HAP-1 (cell line): ENCODE results near the gene TMEM82.

ENCODE experiments used
- DNase-seq, 2 experiments: peaks; one replicate each; pipeline ENCODE4 v3.0.0-alpha.2; 2016 to 2020; ENCODE audit warnings: low spot score in 2 of 2
- H3K27me3 ChIP-seq: fragments of 250-450 bp; sonication (Bioruptor Pico); 2 replicates; pipeline ENCODE4 v1.5.1; 2020; ENCODE audit warnings: low read depth, mild to moderate bottlenecking, moderate library complexity
- H3K36me3 ChIP-seq: fragments of 250-450 bp; sonication (Bioruptor Pico); replicated peaks from 2 replicates; pipeline ENCODE4 v1.5.1; 2020; ENCODE audit warnings: mild to moderate bottlenecking
- H3K4me1 ChIP-seq: fragments of 250-450 bp; sonication (Bioruptor Pico); 2 replicates; pipeline ENCODE4 v1.5.1; 2020; ENCODE audit warnings: mild to moderate bottlenecking
- H3K4me3 ChIP-seq: fragments of 250-450 bp; sonication (Bioruptor Pico); 2 replicates; pipeline ENCODE4 v1.5.1; 2020; ENCODE audit warnings: mild to moderate bottlenecking, moderate library complexity
- H3K9me3 ChIP-seq: fragments of 250-450 bp; sonication (Bioruptor Pico); 2 replicates; pipeline ENCODE4 v1.5.1; 2020; ENCODE audit warnings: mild to moderate bottlenecking, moderate library complexity
- in situ Hi-C: fragments of 300-500 bp; cut with MboI; formaldehyde crosslinking; loops from 3 replicates; pipeline ENCODE4 v1.14.3; 2020; ENCODE audit warnings: low sequenced_read_pairs, inconsistent platforms, mixed read lengths

The TMEM82 gene

DNA sequence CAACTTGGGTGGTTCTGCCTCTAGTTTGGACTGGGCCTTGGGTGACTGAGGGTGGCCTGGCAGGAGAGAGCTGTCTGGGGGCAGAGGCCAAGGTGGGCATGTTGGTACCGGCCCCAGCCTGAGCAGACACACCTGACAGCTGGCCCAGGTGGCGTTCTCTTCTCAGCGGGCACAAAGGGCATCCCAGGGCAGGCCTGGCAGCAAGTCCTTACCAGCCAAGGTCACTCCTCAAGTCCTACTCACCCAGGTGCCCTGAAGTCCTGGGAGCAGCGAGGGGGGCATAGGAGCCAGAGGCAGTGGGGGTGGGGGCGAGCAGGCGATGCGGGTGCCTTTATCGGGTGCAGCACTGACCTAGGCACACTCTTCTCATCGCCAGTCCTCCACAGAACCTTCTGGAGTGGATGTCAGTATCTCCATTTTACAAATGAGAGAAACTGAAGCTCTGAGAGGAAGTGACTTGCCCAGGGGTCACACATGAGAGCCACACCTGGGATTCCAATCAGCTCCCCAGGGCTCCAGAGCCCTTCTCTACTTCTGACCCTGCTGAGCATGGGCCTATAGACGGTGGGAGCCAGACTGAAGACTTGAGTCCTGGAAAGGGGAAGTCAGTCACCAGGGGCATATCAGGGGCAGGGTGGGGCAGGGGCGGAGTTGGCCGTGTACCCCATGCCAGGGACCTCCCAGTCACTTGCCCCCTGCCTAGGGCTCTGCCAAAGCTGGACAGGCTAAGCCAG is 6.8 kb upstream of the TMEM82 start:
- in situ Hi-C loops = no loop called here
- DNase-seq = no peak

DNA sequence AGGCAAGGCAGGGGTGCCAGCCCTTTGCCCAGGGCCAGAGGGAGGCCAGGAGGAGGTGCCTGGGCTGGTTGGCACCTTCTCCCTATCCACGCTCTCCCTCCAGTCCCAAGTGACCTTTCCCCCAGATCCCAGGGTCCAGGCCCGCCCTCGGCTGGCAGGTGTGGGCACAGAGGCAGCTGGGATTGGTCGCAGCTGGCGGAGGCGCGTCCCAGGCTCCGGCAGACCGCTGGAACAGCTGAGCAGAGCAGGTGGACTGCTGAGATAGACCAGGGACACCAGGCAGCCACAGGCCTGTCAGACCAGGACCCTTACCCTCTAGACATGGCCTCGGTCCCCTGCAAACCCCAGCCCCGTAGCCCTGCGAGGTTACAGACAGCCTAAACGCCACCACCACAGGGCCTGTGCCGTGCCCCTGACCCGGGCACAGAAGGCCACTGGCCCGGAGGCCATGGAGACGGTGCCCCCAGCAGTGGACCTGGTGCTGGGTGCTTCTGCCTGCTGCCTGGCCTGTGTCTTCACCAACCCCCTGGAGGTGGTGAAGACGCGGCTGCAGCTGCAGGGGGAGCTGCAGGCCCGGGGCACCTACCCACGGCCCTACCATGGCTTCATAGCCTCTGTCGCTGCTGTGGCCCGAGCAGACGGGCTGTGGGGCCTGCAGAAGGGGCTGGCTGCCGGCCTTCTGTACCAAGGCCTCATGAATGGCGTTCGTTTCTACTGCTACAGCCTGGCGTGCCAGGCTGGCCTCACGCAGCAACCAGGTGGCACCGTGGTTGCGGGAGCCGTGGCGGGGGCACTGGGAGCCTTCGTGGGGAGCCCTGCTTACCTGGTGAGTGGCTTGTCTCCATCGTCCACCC is 6.0 kb upstream of the TMEM82 start, which contains the start of gene SLC25A34:
SLC25A34 (plus strand) TSS at position 221 of the 854 bp plus-strand sequence; CDS start at position 449, 228 bp downstream.
- Histone ChIP-seq H3K4me1 (no peaks in the 10 kb centered on the region), H3K36me3 (peaks cover 17% of the 10 kb centered on the region), H3K27me3 (no peaks in the 10 kb centered on the region), H3K4me3 (no peak within 1 kb of the TSS), H3K9me3 (no peaks in the 10 kb centered on the region)
- no peak for DNase-seq
- in situ Hi-C loops = no loop called here

More for the DNA sequence above, 6.8 kb upstream of the TMEM82 start:
- Histone ChIP-seq H3K9me3 (no peaks in the 10 kb centered on the region), H3K4me1 (no peaks in the 10 kb centered on the region), H3K36me3 (peaks cover 25% of the 10 kb centered on the region), H3K27me3 (no peaks in the 10 kb centered on the region), H3K4me3 (no peak overlapping the region)

DNA sequence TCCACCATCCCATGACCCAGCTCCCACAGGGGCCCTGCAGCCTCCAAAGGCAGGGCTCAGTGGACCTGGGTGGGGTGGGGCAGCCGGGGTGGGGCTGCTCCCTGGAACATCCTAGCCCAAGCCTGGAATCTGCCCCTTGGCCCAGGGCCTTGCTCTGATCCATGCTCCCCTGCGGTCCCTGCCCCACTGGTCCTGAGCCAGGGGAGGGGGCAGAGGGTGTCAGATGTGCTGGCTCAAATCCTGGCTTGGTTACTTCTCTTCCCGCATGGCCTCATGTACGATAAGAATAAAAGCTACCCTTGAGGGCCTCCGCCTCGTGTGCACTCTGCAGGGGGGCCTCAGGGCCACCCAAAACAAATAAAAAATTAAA is 5.4 kb upstream of the TMEM82 start:
- Histone ChIP-seq H3K27me3 (no peaks in the 10 kb centered on the region), H3K9me3 (no peaks in the 10 kb centered on the region), H3K4me3 (no peak overlapping the region), H3K4me1 (peaks cover 2% of the 10 kb centered on the region; the same call in 1 of the 2 replicates), H3K36me3 (peaks cover 16% of the 10 kb centered on the region)
- DNase-seq = no peak
- in situ Hi-C loops = no loop called here

DNA sequence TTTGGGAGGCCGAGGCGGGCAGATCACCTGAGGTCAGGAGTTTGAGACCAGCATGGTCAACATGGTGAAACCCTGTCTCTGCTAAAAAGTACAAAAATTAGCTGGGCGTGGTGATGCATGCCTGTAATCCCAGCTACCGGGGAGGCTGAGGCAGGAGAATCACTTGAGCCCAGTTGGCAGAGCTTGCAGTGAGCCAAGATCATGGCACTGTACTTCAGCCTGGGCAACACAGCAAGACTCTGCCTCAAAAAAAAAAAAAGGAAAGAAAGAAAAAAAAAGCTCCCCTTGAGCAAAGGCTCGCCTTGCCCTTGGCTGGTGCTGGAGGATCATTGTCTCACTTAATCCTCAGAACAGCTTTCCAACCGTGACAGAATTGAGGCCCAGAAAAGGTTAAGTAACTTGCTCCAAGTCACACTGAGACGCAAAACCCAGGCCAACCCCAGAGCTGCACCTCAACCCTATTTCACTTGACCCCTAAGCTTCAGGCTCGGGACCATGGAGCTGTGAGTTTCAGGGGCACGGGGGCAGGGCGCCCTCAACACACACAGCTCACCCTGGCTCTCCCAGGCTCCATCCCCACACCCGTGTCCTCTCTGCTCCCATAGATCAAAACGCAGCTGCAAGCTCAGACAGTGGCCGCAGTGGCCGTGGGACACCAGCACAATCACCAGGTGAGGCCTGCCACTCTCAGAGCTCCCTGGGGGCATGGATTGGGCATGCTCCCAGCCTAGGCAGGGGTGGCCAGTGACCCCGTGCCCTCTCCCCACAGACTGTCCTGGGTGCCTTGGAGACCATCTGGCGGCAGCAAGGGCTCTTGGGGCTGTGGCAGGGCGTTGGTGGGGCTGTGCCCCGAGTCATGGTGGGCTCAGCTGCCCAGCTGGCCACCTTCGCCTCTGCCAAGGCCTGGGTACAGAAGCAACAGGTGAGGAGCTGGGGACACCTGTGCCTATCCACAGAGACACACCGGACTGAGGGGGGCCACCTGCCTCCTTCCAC is 4.7 kb upstream of the TMEM82 start:
- in situ Hi-C loops = no loop called here

DNA sequence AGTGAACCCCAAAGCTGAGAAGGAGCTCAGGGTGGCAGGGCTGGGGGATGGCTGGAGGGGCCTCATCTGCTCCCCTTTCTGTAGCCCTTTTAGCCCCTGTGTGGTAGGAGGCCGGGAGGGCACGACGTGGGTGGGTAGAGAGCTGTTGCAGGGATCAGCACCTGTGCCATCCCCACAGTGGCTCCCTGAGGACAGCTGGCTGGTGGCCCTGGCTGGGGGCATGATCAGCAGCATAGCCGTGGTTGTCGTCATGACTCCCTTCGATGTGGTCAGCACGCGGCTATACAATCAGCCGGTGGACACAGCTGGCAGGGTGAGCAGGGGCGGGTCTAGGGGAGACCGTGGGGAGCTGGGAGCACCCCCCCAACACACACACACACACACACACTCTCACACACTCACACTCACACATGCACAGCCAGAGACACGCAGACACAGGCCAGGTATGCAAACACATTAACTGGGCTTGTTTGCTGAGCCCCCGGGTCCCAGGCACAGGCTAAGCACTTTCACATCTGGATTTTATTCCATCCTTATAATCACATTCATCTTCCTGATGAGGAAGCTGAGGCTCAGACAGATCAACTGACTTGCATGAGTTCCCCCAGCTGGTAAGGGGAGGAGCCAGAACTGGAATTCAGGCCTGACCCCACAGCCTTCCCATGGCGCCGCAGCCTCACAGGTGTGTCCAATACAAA is 3.7 kb upstream of the TMEM82 start:
- in situ Hi-C loops = no loop called here

More for the DNA sequence above, 4.7 kb upstream of the TMEM82 start:
- Histone ChIP-seq H3K4me3 (no peak overlapping the region), H3K36me3 (peaks cover 13% of the 10 kb centered on the region), H3K4me1 (peaks cover 2% of the 10 kb centered on the region; the same call in 1 of the 2 replicates), H3K27me3 (no peaks in the 10 kb centered on the region), H3K9me3 (no peaks in the 10 kb centered on the region)
- DNase-seq = no peak

DNA sequence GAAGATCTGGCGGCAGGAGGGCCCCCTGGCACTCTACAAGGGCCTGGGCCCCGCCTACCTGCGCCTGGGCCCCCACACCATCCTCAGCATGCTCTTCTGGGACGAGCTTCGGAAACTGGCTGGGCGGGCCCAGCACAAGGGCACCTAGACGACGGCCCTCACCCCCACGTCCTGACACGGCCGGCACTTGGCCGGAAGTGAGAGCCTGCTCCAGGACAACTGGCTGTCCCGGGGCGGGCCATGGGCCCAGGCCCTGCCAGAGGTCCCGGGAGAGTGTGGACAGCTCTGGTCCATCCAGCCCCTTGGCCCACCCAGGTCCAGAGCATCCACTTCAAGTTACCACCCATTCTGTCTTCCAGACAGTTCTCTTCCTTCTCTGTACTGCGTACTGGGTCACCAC is 3.0 kb upstream of the TMEM82 start:
- Histone ChIP-seq H3K27me3 (no peaks in the 10 kb centered on the region), H3K4me3 (no peak overlapping the region), H3K36me3 (no peaks in the 10 kb centered on the region; the same call in 1 of the 2 replicates), H3K4me1 (peaks cover 2% of the 10 kb centered on the region; the same call in 1 of the 2 replicates), H3K9me3 (no peaks in the 10 kb centered on the region)
- in situ Hi-C loops = no loop called here
- DNase-seq = no peak

More for the DNA sequence above, 3.7 kb upstream of the TMEM82 start:
- no peaks in the 10 kb centered on the region for H3K9me3 ChIP-seq
- DNase-seq = no peak
- no peaks in the 10 kb centered on the region for H3K27me3 ChIP-seq
- peaks cover 4% of the 10 kb centered on the region for H3K36me3 ChIP-seq
- no peak overlapping the region for H3K4me3 ChIP-seq
- H3K4me1 ChIP-seq = peaks cover 2% of the 10 kb centered on the region; the same call in 1 of the 2 replicates

DNA sequence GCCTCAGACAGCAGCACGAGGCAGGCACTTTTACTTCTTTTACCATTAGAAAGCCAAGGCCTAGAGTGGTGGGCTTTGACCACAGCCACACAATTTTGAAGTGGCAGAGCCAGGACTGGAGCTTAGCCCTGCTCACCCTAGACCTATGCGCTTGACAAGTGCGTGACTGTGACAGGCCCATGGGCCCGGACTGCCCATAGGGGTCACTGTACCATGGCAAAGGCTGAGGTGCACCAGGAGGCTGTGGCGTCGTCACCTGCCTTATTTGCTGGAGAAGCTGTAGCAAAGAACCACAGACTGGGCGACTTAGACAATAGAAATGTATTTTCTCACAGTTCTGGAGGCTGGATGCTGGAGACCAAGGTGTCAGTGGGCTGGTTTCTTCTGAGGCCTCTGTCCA is 2.6 kb upstream of the TMEM82 start:
- no peak for DNase-seq
- H3K9me3 ChIP-seq = no peaks in the 10 kb centered on the region
- no peaks in the 10 kb centered on the region for H3K36me3 ChIP-seq
- no peaks in the 10 kb centered on the region for H3K27me3 ChIP-seq
- in situ Hi-C loops = no loop called here
- H3K4me1 ChIP-seq = peaks cover 2% of the 10 kb centered on the region; the same call in 1 of the 2 replicates
- H3K4me3 ChIP-seq = no peak overlapping the region

DNA sequence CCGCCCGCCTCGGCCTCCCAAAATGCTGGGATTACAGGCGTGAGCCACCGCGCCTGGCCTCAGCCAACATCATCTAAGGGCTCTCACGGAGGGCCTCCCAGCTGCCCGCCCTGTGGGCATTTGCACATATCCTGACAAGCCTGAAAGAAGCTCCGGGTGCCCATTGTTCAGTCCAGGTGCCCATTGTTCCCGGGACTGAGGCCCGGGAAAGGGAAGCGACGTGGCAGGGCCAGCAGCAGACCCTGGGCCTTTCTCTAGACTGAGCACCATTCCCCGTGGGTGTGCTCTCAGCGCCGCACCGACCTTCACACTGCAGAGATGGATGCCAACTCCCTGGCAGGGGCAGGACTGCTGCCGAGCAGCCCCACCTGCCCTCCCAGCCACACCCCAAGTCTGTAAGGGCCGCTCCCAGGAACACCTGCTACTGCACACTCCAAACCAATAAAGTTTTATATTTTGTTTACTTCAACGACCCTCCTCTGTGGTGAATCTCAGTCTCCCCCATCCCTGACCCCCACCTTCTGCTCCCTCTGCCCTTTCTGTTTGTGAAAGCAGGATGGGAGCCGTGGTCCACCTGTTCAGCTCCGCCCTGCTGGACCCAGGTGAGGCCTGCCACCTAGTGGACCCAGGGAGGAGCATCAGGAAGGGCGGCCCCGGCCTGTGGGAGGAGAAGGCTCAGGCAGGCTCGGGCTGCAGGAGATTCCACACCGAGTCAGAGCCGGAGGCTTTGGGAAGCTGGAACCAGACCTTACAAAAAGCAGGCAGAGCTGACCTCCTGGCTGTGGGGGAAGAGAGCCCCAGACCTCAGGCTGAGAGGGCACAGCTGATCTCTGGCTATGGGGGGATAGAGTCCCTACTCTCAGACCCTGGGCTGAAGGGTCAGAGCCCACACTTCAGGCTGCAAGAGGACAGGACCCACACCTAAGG is 1.1 kb upstream of the TMEM82 start:
- no peaks in the 10 kb centered on the region for H3K9me3 ChIP-seq
- H3K36me3 ChIP-seq = no peaks in the 10 kb centered on the region
- peak; percentile 50 to 86 for DNase-seq
- peaks cover 2% of the 10 kb centered on the region; the same call in 1 of the 2 replicates for H3K4me1 ChIP-seq
- H3K4me3 ChIP-seq = no peak overlapping the region
- no peaks in the 10 kb centered on the region for H3K27me3 ChIP-seq
- in situ Hi-C loops = no loop called here

DNA sequence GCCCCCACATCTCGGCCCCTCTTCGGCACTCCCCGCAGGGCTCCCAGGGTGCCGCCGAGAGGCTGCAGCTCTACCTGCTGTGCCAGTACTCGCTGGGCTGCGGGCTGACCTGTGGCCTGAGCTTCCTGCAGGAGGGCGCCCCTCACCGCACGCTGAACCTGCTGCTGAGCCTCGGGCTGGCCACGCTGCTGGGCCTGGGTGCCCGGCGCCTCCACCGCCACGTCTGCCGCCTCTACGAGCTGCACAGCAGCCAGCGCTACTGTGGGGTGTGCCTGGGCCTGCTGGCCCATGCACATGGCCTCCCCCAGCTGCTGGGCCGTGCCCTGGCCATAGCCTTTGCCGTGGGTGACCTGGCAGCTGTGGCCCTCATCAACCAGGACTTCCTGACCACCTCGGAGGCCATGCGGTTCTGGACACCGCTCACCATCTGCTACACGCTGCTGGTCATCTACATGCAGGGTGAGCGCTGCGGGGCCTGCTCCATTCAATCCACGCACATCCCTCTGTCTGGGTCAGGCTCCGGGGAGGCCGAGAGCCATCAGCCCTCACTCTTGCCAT is 1.9 kb downstream of the TMEM82 start:
- H3K27me3 ChIP-seq = no peaks in the 10 kb centered on the region
- no peaks in the 10 kb centered on the region for H3K9me3 ChIP-seq
- H3K4me3 ChIP-seq = no peak overlapping the region
- in situ Hi-C loops = no loop called here
- no peaks in the 10 kb centered on the region for H3K36me3 ChIP-seq
- peaks cover 2% of the 10 kb centered on the region; the same call in 1 of the 2 replicates for H3K4me1 ChIP-seq
- no peak for DNase-seq

DNA sequence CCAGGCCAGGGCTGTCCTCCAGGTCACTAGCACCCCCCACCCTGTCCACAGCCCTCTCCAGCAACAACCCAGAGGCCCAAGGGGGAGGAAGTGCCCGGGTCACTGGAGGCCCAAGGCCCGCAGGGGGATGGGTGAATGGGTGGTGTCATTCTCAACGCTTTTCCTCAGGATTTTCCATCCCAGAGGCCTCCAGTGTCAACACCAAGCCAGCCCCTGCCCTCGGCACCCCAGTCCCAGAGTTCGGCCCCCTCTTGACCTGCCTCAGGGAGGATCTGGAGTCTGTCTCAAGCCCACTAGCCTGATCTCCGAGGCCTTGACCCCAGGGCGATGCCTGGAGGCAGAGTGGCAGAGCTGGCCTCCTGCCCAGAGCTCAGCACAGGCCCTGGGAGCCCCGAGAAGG is 5.1 kb downstream of the TMEM82 start:
- in situ Hi-C loops = no loop called here
- H3K27me3 ChIP-seq = no peaks in the 10 kb centered on the region
- no peak overlapping the region for H3K4me3 ChIP-seq
- H3K9me3 ChIP-seq = no peaks in the 10 kb centered on the region
- no peaks in the 10 kb centered on the region for H3K36me3 ChIP-seq
- H3K4me1 ChIP-seq = no peaks in the 10 kb centered on the region
- no peak for DNase-seq

DNA sequence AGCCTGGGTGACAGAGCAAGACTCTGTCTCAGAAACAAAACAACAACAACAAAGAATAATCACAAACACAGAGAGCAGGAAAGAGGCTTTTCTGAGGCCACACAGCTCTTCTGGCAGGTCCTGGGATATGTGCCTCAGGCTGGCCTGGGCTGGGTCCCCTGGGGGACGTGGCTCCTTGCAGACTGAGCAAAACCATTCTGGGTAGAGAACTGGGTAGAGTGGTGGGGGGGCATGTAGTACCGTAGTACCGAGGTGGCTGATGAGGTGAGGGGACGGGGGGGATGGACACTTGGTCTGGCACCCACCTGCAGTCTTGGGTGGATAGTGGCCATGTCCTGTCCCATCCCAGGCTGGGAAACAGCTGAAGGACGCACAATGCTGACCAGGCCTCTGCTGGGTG is 6.0 kb downstream of the TMEM82 start:
- Histone ChIP-seq H3K9me3 (no peaks in the 10 kb centered on the region), H3K36me3 (no peaks in the 10 kb centered on the region), H3K27me3 (no peaks in the 10 kb centered on the region), H3K4me3 (no peak overlapping the region), H3K4me1 (no peaks in the 10 kb centered on the region)
- in situ Hi-C loops = no loop called here
- DNase-seq = no peak
